ENCODE results near the gene HCRTR1.

HCRTR1 gene

DNA sequence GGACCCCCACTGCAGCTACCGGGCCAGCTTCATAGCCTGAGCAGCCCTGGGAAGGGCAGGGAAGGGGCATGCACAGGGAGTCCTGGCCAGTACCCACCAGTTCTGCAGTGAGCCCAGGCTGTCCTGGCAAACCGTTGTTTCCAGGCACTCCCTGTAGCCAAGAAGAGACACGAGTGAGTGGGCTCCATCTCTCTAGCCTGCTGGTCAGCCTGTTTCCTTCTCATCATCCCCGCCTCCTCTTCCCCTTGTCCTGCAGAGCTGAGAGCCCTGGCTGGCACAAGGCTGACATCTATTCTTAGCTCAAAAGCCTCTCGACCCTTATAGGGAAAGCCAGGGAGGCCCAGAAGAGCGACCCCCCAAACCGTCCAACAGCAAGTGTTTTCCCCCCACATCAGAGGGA is 57.7 kb downstream of the HCRTR1 start:
- TF ChIP-seq TEAD4 (IDR thresholded peaks at IDR 0.05) = no peak

- TF ChIP-seq EGR1 (IDR thresholded peaks at IDR 0.05) = no peak
- TF ChIP-seq TEAD4 (IDR thresholded peaks at IDR 0.05) = no peak
- TF ChIP-seq, protein P1, sequence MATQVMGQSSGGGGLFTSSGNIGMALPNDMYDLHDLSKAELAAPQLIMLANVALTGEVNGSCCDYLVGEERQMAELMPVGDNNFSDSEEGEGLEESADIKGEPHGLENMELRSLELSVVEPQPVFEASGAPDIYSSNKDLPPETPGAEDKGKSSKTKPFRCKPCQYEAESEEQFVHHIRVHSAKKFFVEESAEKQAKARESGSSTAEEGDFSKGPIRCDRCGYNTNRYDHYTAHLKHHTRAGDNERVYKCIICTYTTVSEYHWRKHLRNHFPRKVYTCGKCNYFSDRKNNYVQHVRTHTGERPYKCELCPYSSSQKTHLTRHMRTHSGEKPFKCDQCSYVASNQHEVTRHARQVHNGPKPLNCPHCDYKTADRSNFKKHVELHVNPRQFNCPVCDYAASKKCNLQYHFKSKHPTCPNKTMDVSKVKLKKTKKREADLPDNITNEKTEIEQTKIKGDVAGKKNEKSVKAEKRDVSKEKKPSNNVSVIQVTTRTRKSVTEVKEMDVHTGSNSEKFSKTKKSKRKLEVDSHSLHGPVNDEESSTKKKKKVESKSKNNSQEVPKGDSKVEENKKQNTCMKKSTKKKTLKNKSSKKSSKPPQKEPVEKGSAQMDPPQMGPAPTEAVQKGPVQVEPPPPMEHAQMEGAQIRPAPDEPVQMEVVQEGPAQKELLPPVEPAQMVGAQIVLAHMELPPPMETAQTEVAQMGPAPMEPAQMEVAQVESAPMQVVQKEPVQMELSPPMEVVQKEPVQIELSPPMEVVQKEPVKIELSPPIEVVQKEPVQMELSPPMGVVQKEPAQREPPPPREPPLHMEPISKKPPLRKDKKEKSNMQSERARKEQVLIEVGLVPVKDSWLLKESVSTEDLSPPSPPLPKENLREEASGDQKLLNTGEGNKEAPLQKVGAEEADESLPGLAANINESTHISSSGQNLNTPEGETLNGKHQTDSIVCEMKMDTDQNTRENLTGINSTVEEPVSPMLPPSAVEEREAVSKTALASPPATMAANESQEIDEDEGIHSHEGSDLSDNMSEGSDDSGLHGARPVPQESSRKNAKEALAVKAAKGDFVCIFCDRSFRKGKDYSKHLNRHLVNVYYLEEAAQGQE (IDR thresholded peaks at IDR 0.05; ENCODE audit: low read depth) = no peak
- no peak for TF ChIP-seq ZBTB7A (IDR thresholded peaks at IDR 0.05; ENCODE audit: low read depth)
- TF ChIP-seq, protein P2, sequence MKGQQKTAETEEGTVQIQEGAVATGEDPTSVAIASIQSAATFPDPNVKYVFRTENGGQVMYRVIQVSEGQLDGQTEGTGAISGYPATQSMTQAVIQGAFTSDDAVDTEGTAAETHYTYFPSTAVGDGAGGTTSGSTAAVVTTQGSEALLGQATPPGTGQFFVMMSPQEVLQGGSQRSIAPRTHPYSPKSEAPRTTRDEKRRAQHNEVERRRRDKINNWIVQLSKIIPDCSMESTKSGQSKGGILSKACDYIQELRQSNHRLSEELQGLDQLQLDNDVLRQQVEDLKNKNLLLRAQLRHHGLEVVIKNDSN (IDR thresholded peaks at IDR 0.05) = no peak
- no peak for TF ChIP-seq RAD21 (IDR thresholded peaks at IDR 0.05; ENCODE audit: low read depth)
- no peak for TF ChIP-seq EP300 (IDR thresholded peaks at IDR 0.05; ENCODE audit: borderline replicate concordance)
- TF ChIP-seq TAF1 (IDR thresholded peaks at IDR 0.05; ENCODE audit: low read depth) = no peak
- TF ChIP-seq YY1 (IDR thresholded peaks at IDR 0.05; ENCODE audit: low read depth) = no peak
- no peak for TF ChIP-seq CEBPB (IDR thresholded peaks at IDR 0.05)
- no peak for TF ChIP-seq TCF12 (IDR thresholded peaks at IDR 0.05; ENCODE audit: low read depth)
- no peak for TF ChIP-seq MAX (IDR thresholded peaks at IDR 0.05)
- no peak for TF ChIP-seq FOXM1 (IDR thresholded peaks at IDR 0.05; ENCODE audit: borderline replicate concordance, low read depth)
Observed at GRCh38 chr1:31675756-31676155, 58.3 kb downstream of the HCRTR1 start.
